ENCODE results near the gene EMC1.
"Not testable (repeated sequence)": the region's sequence is repeated elsewhere in the genome, so short reads cannot be mapped to it uniquely, and the experiment has no call there.

EMC1 gene

DNA sequence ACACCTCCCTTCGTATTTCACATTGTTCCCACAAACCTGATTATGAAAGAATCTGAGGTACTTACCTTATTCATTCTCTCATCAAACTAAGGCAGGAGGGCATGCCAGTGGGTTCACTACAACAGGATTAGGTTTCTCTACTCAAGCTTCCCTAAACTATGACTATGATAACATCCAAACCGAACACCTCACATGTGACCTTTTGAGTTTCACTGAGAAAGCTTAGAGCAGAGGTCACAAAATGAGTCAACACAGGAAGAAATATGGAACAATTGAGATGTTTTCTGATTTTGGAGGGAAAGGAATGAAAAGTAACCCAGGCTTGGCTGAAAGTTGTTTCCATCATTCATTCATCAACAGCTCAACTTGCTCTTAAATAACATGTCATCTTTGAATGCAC lies 65.3 kb downstream of the EMC1 start:
- no peak for DNase-seq

DNA sequence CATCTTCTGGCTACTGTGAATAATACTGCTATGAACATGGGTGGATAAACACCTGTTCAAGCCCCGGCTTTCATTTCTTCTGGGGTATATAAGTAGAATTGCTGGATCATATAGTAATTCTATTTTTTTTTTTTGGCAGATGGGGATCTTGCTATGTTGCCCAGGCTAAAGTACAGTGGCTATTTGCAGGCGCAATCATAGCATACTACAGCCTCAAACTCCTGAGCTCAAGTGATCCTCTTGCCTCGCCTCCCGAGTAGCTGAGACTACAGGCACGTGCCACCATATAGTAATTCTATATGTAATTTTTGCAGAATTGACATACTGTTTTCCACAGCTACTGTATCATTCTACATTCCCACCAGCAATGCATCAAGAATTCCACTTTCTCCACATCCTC lies 69.1 kb downstream of the EMC1 start:
- no peak for DNase-seq

DNA sequence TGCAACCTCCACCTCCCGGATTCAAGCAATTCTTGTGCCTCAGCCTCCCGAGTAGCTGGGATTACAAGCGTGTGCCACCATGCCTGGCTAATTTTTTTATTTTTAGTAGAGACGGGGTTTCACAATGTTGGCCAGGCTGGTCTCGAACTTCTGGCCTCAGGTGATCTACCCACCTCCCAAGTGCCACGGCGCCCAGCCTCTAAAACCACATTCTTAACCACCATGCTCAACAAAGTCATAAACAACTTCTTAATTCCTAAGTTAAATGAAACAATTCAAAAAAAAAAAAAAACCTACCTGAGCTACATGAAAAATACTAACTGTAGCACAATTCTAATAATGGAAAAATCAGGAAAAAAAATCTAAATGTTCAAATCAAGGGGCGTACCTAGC lies 71.1 kb downstream of the EMC1 start:
- not testable (repeated sequence) for DNase-seq

GRCh38 chr1:19179597-19180264 lies 71.6 kb downstream of the EMC1 start:
- no peak for DNase-seq

DNA sequence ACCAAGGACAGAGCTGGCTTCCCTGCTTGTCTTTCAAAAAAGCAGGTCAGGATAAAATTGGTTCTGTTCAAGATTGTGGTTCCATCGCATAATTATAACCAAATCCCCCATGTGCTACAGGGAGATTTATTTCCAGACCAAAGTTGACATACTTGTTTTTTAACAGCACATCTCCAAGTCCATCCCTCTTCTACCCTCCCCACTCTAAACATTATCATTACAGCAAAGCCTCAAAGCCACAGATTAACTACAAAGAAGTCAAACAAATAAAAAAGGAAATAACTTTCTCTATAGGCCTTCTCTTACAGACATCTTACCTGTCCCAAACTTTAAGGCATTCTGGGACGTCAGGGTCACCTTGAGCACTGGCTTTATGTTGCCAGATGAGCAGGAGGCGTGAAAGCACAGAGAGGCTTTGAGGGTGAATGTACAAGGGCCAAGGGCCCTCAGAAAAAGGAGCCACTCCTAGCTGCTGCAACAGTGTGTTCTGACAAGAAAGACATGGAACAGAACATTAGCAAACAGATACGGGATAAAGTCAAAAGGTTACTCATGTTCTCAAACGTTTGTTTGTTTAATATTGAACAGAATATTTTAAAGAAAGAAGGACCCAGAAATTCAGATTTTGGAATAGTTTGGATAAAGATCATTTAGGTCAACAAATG lies 72.5 kb downstream of the EMC1 start:
- DNase-seq, result no peak

GRCh38 chr1:19177811-19178210 lies 73.5 kb downstream of the EMC1 start:
- DNase-seq, result no peak

GRCh38 chr1:19169642-19170041 lies 81.7 kb downstream of the EMC1 start:
- no peak for DNase-seq

GRCh38 chr1:19167140-19167539 lies 84.2 kb downstream of the EMC1 start:
- no peak for DNase-seq

- DNase-seq, result no peak
These were observed 85.3 kb downstream of the EMC1 start for GRCh38 chr1:19166066-19166465.
